GM13977 (cell line): ENCODE results near the gene UQCC5.

ENCODE experiments used
- DNase-seq: peaks from one replicate; pipeline ENCODE4 v3.0.0; 2012; ENCODE audit warnings: low spot score
- CTCF ChIP-seq: IDR thresholded peaks from 2 replicates; pipeline ENCODE4 v1.5.1; 2012; ENCODE audit warnings: mild to moderate bottlenecking, control low read depth; ENCODE audit not compliant: insufficient read depth; ENCODE audit errors: extremely low read depth, missing control alignments
- in situ Hi-C: fragments of 300-500 bp; cut with MboI; formaldehyde crosslinking; loops from one replicate; pipeline ENCODE4 v1.12.0; 2022; ENCODE audit warnings: low sequenced_read_pairs, low pct_unique_long_range_greater_than_20kb, mixed read lengths, inconsistent platforms; ENCODE audit not compliant: unreplicated experiment

Gene UQCC5

GRCh38 chr3:52531860-52532516 lies 4.4 kb upstream of the UQCC5 start:
- peak; percentile 14 for DNase-seq

DNA sequence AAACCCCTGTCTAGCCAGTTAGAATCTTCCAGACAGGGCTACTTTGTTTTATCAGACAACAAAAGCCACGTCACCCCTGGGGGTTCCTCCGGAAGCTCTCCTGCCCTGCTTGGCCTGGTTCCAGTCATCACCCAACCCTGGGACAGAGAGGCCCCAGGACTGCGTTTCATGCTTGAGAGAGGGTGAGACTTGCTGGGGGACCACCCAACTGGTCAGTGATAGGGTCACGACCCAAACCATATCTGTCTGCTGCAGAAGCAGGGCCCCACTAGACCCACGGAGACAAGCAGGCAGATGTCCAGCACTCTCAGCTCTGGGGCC lies 3.9 kb upstream of the UQCC5 start:
- TF ChIP-seq CTCF, result no peak
- DNase-seq, result peak; percentile 59
- in situ Hi-C loops, result no loop called here

More at GRCh38 chr3:52531860-52532516, 4.4 kb upstream of the UQCC5 start:
- in situ Hi-C loops, result no loop called here
- no peak for TF ChIP-seq CTCF

DNA sequence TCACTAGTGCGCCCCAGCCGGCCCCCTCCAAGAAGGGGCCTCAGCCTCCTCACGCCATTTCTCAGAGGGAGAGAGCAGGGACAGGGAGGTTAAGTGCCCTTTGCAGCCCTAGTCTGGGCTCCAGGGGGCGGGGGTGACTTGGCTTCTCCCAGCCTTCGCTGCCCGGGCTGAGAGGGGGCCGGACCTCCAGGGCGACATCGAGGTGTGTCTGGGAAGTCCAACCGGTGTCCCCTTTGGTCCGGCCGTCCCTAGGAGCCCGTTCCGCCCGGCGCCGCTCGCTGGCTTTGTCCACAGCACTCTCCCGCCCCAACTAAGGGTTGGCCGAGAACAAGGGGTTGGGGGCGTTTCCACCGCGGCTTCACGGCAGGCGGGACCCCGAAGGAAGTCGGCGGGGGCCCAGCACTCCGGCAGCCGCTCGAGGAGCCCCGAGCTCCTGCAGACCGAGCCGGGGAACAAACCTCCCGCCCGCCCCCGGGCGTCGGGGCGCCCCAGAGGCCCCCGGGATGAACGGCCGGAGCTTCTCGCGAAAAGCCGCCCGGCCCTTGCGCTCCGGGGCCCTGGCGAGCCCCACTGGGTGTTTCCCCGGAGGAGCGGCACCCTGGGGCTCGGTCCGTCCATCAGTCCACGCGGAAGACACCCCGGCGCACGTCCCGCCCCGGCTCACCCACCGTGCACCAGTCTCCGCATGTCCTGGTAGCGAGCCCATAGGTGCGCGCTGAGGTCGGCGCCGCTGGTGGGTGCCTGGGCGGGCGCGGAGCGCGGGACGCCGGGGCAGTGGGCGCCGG lies 3.4 kb upstream of the UQCC5 start:
- in situ Hi-C loops, result no loop called here
- no peak for TF ChIP-seq CTCF
- DNase-seq, result peak; percentile 71

DNA sequence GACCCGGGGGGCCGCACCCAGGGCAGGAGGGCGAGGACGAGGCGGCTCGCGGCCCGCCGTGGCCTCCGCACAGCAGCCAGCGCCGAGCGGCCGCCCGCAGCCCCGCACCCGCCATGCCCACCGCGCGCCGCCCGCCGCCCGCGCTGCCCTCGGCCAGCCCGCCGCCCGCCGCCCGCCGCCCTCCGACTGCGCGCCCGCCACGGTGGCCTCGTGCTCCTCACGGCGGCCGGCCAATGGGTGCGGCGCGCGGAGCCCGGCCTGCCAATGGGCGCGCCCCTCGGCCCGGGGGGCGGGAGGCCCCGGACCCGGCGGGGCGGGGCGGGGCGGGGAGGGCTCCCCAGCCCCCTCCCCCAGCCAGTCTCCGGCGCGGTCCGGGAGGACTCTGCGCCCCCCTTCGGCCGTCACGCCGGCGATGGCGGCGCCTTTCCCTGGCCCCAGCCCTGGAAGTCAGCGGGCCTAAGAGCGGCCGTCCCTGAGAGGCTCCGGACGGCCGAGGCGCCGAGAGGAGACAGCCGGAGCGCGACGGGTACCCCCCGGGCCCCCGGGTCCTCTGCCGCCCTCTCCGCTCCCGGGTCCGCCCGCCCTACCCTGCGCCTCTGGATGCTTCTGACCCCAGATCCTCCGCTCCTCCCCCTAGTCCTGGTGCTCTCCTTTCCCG lies 2.7 kb upstream of the UQCC5 start, which contains the start of gene NT5DC2:
TSS of gene NT5DC2 (minus strand) at position 235 of the 658 bp plus-strand sequence. CDS start at position 115, 120 bp downstream.
- TF ChIP-seq CTCF, result peak; percentile 39
- DNase-seq, result peak; percentile 97
- in situ Hi-C loops, result no loop called here

- TF ChIP-seq CTCF, result no peak
- peak; percentile 31 for DNase-seq
- in situ Hi-C loops, result no loop called here
Measured at GRCh38 chr3:52534281-52535183, 1.9 kb upstream of the UQCC5 start.

DNA sequence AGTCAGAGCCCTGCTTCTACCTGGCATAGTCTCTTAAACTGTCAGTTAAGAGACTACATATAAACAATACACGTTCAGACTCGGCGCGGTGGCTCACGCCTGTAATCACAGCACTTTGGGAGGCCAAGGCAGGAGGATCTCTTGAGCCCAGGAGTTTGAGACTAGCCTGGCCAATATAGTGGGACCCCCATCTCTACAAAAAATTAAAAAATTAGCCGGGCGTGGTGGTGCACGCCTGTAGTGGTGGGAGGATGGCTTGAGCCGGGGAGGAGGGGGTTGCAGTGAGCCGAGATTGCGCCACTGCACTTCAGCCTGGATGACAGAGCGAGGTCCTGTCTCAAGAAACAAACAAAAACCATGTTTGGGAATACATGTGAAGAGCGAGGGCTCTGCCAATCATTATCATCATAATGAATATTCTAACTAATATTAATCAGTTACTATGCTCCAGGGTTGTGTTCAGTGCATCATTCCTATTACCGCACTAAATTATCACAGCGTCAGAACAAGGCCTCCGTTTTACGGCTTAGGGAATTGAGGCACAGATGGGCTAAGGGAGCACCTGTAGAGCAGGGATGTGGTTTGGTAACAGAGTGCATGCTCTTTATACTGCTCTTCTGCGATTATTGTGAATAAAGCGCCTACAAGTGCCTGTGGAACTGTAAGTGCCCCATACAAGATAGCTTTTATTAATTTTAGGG lies 844 bp upstream of the UQCC5 start:
- TF ChIP-seq CTCF, result no peak
- in situ Hi-C loops, result no loop called here
- peak; percentile 20 for DNase-seq
